HG03354 (cell line): ENCODE measurements around the gene CCDC110.
"Not testable (repeated sequence)": the region's sequence is repeated elsewhere in the genome, so short reads cannot be mapped to it uniquely, and the experiment has no call there.

Experiments used
- ATAC-seq: cut with Tn5 transposase; IDR thresholded peaks from one replicate; pipeline ENCODE4 v1.9.1; 2021; ENCODE audit warnings: mild to moderate bottlenecking; ENCODE audit not compliant: unreplicated experiment, poor library complexity, severe bottlenecking

Gene CCDC110

DNA sequence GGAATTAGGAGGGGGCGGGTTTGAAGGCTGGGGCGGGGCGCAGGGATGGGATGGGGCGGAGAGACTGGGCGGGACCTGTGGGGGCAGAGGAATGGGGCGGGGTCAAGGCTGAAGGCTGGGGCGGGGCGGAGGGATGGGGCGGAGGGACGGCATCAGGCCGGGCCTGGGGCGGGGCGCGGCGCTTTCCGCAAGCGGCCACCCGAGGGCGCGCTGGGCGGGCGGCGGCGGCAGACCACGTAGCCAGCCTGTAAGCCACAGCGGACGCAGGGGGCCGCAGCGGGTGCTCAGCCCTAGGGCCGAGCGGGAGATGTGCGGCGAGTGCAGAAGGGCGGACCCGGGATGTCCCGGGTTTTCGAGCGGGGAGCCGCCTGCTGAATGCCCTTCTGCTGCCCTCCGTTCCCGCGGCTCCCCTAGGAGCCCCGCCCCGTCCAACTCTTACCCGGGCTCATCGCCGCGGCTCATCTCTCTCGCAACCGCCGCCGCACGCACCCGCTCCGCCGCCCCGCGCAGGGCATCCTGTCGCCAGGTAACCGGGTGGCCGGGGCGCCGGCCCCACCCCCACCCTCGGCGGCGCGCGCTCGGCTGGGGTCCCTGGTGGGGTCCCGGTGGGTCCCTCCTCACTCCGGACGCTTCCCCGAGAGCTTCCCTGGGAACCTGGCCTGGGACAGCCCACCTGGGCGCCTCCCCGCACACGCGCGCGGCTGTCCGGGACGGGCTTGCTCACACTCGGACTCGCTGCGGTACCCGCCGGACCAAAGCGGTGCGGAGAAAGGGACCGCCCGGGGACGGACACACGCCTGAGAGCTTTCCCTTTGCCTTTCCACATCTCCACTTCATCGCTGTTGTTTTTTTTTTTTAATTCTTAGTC, at the start of gene CCDC110:
Gene CCDC110, minus strand, starts transcription at position 499 of the 868 bp plus-strand sequence. Its CDS starts 50 bp downstream, at position 449.
- peak; percentile 90 for ATAC-seq

DNA sequence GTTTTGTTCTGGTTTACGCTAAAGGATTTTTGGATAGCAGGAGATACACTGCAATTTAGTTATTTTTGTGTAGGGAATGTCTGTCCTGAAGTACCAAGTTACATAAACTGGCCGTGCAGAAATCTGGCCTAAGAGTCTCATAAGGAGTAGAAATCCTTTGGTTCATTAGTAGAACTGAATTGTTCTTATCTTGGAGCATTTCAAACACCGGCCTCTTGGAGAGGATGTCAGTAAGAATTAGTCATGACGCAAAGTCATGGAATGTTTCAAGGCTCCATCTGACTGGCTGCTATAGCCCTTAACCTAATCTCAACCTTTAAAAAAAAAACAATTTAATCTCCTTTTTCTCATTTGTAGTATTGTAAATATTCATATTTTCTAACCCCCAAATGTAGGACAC, 48.6 kb upstream of the CCDC110 start:
- no peak for ATAC-seq

DNA sequence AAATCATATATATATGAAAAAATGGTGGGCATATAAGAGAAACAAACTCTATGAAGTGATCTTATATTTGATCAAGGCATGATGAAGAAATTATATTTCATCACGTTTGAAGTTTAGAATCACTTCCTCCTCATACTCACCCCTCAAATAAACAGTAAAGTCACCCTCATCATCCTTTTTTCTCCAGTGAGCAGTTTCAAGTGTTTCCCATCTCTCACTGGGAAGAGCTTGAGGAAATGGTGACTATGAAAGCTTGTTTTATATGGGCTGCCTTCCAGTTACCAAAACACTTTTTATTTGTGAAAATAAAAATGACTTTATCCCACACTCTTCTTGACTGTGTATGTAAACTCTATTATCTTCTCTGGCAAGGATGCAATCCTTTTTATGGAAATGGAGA, 47.0 kb upstream of the CCDC110 start:
- no peak for ATAC-seq

DNA sequence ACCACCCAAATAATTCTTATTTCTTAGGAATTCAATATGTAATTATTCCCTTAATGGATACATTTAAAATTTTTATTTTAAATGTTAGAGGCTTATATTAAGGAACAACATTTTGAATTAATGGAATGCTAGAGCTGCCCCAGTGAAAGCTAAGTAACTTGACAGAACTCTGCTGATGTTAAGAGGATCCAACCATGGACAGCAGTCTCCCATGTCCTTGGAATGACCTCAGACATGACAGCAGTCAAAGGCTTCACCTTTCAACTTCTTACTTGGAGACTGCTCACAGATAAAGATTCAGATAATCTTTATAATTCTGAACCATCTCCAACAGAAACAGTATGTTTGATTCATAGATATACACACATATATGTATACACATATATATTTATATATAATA, 46.5 kb upstream of the CCDC110 start:
- no peak for ATAC-seq

DNA sequence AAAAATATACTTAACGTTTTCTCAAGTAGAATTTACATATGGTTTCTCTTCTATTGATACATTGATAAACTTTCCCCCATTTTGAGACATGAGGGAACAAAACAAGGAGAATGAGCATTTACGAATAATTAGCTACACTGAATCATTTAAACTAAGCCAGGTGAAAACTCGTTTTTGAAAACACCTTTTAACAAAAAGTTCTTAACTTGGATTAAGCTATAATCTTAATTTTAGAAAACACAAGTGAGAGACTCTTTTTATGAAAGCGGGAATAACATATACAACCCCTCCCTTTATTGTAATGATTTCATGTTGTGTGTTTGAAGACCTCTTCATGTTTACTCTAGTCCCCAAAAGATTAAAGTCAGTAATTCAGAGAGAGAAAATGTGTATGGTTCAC, 43.7 kb upstream of the CCDC110 start:
- no peak for ATAC-seq

DNA sequence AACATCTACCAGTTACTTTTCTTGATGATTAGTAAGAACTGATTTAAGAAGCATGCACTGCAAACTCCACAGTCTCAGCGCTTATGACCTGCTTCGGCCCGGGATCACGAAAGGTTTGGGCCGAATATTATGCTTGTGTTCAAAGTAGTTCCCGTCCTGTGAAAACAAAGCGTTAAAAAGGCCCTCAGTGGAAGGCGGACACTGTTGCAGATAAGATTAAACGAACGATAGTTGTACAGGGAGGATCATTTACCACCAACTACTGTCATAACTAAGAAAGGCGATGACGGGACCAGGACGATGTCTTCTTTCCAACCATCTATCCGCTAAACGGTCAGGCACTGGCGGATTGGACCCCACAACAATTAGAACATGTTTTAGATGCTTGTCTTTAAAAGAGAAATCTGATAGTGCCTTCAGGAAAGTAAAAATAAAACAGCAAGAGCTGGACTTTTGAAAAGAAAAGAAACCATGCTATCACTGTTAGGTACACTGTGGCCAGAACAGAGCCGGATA, 42.7 kb upstream of the CCDC110 start:
- ATAC-seq, result no peak

DNA sequence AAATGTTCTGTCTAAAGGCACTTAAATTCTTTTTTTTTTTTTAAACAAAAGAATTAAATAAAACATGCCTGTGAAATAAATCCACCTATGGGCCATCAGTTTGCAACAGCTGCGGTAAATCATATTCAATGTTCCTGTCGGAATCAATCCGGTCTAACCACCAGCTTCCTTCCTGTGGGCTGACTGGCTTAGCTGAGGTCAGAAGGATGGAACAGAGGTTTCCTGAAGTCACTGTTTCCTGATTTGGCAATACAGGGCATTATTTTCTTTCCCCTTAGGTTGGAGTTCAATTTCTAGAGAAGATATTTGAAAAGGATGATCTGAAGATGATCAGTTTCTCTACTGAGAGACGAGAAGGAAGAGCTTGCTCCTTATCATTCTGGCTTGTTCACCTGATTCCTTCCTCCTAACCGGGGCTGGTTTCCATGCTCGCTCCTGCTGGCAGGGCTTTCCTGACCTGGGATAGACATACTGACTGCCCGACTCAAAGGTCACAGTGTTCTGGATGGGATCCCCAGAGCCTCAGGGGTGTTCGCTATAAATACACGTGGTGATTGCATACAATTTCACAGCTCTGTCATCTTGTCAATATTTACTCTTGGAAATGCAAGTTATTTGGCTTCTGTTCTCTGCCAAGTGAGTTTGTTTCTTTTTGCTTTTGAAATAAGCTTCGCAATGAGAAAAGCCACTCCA, 42.1 kb upstream of the CCDC110 start:
- ATAC-seq, result no peak

DNA sequence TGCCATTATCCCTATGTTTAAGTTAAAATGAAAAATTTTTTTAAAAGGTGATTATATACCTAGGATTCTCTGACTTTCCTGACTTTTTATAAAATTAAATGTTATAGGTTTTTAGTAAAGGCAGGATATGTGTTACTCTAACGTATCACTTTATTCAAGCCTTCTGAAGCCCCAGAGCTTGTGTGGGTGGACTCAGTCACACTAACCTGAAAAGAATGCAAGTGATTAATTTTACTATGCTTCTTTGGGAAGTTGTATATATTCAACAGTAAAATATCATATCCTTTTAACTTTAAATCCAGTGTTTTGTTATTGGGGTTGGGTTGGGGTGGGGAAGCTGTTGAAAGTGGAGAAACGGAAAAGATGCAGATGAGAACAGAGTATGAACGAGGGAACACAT, 41.0 kb upstream of the CCDC110 start:
- ATAC-seq, result no peak

DNA sequence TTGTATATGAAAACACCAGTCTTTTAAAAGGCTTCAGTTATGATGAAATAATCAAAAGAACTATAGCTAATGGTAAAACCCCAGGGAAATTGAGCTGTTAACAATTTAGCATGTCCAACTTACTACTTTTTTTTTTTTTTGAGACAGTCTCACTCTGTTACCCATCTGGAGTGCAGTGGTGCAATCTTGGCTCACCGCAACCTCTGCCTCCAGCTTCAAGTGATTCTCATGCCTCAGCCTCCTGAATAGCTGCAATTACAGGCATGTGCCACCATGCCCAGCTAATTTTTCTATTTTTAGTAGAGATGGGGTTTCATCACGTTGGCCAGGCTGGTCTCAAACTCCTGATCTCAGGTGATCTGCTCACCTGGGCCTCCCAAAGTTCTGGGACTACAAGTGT, 39.7 kb upstream of the CCDC110 start:
- not testable (repeated sequence) for ATAC-seq

DNA sequence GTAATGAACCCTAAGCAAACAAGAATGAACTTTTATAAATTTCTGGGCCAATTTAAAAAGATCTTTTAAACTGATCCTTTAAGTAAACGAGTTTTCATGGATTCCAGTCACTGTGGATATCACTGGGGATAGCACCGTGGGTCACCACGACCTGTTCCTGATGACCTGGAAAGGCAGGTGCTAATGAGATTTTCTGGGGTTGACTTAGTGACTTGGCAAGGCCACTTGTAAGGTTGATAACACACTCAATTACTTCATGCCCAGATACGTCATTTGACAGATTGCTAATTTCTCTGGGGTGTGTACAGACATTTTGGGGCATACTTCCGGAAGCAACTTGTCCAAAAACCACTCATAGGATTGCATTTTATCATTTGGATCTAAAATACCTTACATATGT, 39.3 kb upstream of the CCDC110 start:
- no peak for ATAC-seq

DNA sequence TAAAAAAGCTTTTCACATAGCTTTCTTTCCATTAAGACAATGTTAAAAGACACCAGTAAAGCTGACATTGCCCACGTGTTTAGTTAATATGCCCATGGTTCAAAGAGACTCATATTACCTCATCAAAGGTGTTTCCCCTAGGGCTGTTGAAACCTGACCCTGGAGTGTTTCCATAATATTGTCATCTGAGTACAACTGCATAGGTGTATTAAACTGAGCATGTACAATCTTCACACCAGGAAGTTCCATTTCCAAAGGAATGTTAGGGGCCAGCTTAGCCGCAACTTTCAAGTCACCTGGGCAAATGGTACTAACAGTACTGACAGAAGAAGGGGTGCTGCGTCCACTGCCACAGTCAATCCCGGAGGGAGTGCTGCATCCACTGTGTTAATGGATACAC, 36.6 kb upstream of the CCDC110 start:
- ATAC-seq, result no peak

DNA sequence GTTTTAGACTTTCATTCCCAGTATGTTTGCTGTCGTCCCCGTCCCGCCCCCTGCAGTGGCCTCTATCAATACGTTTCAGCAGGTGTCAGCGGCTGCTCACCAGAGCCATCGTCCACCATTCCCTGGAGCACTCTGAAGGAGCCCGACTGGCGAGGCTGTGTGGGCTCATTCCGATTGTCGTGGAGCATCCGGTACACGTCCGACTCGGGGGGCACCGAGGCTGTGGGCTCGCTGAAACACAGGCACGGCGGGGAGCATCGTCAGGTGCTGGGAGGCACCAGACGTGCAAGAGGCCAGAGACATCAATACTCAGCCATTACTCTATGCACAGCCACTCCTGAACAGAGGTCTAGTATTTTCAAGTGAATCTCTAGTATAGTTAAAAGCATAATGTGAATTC, 34.9 kb upstream of the CCDC110 start:
- no peak for ATAC-seq

DNA sequence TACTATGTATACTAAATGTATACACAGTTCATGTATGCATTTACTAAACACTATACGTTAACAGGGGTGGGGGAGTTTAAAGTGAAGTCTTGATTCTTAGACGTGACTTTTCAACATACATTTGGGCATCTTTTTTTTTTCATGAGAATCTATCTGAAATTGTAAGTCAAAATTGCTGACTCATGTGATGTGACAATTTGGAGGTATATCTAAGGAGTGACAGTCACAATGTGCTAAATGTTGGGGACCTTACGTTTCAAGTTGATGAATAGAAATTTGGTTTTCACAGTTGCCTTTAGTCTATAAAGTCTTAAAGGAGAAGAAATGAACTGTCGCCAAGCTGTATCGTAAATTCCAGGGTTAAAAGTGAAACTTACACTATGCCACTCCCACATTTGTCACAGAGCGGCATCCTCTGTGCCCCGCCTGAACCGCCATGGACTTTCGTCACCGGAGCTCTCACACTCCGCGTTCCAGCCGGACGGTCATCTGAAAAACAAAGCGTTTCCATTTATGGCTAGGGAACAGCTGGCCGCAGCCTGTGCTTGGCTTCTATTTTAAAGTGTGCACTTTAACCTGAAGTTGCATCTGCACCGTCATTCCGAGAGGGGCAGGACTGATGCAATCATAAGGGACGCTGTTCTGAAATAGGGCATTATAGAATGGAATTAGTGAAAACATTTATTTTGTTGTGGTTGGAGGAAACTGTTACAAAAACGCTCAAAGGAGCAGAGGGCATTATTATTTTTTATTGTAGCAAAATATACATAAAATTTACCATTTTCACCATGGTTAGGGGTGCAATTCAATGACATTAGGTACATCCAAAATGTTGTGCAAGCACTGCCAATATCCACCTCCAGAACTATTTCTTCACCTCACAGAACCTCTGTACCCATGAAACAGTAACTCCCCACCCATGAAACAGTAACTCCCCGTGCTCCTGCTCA, 32.8 kb upstream of the CCDC110 start:
- ATAC-seq, result no peak

DNA sequence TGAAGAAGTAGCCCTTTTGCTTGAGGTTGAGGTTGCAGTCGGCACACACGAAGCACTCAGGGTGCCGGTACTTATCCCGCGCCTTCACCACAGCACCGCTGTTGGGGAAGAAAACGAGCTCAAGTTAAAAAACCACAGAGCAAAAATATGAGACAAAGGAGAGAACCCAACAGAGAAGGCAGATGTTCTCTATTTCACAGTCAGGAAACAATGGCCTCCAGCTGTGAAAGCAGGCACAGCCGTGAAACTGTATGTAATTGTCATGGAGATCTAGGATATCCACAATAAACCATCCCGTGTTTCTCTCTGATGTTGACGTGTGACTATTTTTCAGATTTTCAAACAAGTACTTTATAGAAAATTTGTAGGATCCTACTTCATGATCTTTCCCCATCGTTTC, 30.9 kb upstream of the CCDC110 start:
- ATAC-seq, result no peak

DNA sequence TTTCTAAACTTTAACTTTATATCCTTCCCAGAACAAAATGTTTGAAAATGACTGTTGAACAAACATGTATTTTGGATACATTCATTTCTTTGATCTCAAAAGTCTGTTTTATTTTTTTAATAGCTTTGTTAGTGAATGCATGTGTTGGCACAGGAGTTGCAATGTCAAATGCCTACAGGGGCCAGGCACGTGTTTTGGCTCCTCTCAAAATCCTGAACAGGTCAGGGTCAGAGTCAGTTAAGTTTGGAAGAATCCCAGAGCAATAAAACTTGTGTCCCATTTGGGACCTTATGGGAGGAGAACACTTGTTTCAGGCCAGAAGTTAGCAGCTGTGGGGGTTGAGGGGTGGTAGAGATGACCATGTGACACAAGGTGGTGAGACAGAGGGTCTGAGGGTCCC, 29.0 kb upstream of the CCDC110 start:
- no peak for ATAC-seq

DNA sequence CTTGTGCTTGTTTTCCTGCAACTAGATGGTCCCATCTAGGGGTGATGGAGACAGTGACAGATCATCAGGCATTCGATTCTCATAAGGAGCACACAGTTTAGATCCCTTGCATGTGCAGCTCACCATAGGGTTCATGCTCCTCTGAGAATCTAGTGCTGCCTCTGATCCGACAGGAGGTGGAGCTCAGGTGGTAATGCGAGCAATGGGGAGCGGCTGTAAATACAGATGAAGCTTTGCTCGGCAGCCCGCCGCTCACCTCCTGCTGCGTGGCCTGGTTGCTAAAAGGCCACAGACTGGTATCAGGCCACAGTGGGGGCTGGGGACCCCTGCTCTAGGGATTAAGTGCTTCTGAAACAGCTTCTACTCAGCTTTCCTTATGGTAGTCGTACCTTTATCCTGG, 28.5 kb upstream of the CCDC110 start:
- no peak for ATAC-seq

DNA sequence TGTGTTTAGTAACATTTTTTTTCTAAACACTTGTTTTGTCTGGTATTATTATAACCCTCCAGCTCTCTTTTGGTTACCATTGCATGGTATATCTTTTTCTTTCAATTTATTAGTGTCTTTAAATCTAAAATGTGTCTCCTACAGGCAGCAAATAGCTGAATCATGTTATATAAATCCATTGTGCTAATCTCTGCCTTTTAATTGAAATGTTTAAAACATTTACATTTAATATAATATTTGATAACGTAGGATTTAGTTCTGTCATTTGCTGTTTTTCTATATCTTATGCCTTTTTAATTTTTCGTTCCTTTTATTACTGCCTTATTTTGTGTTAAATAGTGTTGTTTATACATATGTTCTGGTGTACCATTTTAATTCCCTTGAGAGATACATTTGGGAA, 17.1 kb upstream of the CCDC110 start:
- ATAC-seq, result no peak

DNA sequence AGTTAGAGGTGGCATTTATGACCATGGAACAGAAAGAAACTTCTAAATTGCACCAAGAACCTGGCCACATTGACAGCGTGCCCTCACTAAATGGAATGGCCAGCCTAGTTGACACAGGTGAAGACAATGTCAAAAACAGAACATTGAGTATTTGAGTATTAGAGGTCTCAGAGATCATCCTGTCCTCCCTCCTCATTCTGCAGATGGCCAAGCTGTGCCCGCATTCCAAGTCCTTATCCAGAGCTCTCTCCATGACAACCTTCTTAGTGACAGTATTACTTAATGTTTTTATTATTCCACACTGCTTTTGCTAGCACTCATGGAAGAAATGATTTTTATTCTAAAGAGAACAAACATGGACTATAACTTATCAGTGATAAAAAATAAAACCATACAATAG, 9.9 kb upstream of the CCDC110 start:
- ATAC-seq, result no peak

DNA sequence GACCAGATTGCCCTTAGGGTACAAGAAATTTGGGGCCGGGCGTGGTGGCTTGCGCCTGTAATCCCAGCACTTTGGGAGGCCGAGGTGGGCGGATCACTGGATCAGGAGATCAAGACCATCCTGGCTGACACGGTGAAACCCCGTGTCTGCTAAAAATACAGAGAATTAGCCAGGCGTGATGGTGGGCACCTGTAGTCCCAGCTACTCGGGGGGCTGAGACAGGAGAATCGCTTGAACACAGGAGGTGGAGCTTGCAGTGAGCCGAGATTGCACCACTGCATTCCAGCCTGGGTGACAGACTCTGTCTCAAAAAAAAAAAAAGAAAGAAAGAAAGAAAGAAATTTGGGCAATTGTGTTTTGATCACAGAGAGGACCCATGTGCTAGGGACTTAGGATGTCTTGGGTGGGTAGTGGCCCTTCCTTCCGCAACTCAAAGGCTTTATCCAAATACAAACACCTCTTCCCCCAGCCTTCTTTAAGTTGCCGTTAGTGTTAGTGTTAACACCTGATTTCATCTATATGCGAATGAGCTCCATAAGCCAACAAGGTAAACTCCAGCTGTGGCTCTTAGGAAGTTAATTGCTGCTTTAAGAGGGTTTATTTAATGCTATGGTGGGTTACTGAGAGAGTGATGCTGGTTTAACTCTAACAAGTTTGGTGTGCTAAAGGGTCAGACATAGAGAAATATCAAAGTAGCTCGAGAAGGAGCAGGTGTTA, 8.6 kb upstream of the CCDC110 start:
- ATAC-seq, result peak; percentile 27
